Neural cell (in vitro differentiated cells): ENCODE results near the gene MRPL3. TPM values are rescaled to one million over a fixed set of nuclear protein-coding genes. Genes with fewer than 3 reads are reported as not detected.
"Not testable (repeated sequence)": the region's sequence is repeated elsewhere in the genome, so short reads cannot be mapped to it uniquely, and the experiment has no call there.

Experiments
- H2AFZ ChIP-seq: fragments of 200-600, 300-800 bp; sonication (generic), shearing (Covaris generic); 2 replicates; pipeline ENCODE4 v1.6.0; 2014; ENCODE audit warnings: low read depth, mild to moderate bottlenecking, antibody characterized with exemption, low read length, moderate library complexity
- H3F3A ChIP-seq: fragments of 200-600 bp; shearing (Covaris generic); 2 replicates; pipeline ENCODE4 v1.6.1; 2016; ENCODE audit warnings: mild to moderate bottlenecking, moderate library complexity, mixed read lengths, antibody characterized with exemption, low read length; ENCODE audit not compliant: insufficient read depth, poor library complexity, severe bottlenecking
- H3K27ac ChIP-seq: fragments of 200-600, 300-800 bp; sonication (generic), shearing (Covaris generic); 2 replicates; pipeline ENCODE4 v1.5.1; 2014; ENCODE audit warnings: mild to moderate bottlenecking, low read length, moderate library complexity
- H3K27me3 ChIP-seq: fragments of 300-800, 200-600 bp; sonication (generic), shearing (Covaris generic); 2 replicates; pipeline ENCODE4 v1.6.0; 2014; ENCODE audit warnings: mild to moderate bottlenecking, low read depth, low read length, moderate library complexity; ENCODE audit not compliant: insufficient read depth
- H3K36me3 ChIP-seq: fragments of 300-800, 200-600 bp; sonication (generic), shearing (Covaris generic); 2 replicates; pipeline ENCODE4 v1.5.1; 2014; ENCODE audit warnings: mild to moderate bottlenecking, antibody characterized with exemption, low read length, moderate library complexity; ENCODE audit not compliant: insufficient read depth
- H3K4me2 ChIP-seq: fragments of 300-800, 200-600 bp; sonication (generic), shearing (Covaris generic); 2 replicates; pipeline ENCODE4 v1.6.0; 2014; ENCODE audit warnings: mild to moderate bottlenecking, low read length
- H3K4me3 ChIP-seq: fragments of 300-800, 200-600 bp; sonication (generic), shearing (Covaris generic); 2 replicates; pipeline ENCODE4 v1.5.1; 2014; ENCODE audit warnings: mild to moderate bottlenecking, low read length, moderate library complexity
- H3K79me2 ChIP-seq: fragments of 200-600 bp; shearing (Covaris generic); replicated peaks from 2 replicates; pipeline ENCODE4 v1.6.0; 2014; ENCODE audit warnings: mild to moderate bottlenecking, low read length, moderate library complexity; ENCODE audit not compliant: insufficient read depth
- H3K9ac ChIP-seq: fragments of 300-800, 200-600 bp; sonication (generic), shearing (Covaris generic); 2 replicates; pipeline ENCODE4 v1.6.1; 2016; ENCODE audit warnings: mild to moderate bottlenecking, low read length, mixed read lengths
- H3K9me2 ChIP-seq: fragments of 200-600 bp; shearing (Covaris generic); 2 replicates; pipeline ENCODE4 v1.6.1; 2016; ENCODE audit warnings: mild to moderate bottlenecking, low read length, mixed read lengths; ENCODE audit not compliant: insufficient read depth
- H3K9me3 ChIP-seq: fragments of 200-600, 300-800 bp; sonication (generic), shearing (Covaris generic); 2 replicates; pipeline ENCODE4 v1.6.1; 2016; ENCODE audit warnings: mild to moderate bottlenecking, mixed run types, low read length, moderate library complexity, mixed read lengths
- H4K20me1 ChIP-seq: fragments of 200-600 bp; shearing (Covaris generic); 2 replicates; pipeline ENCODE4 v1.6.1; 2016; ENCODE audit warnings: mild to moderate bottlenecking, mixed run types; ENCODE audit not compliant: insufficient read depth
- EP300 ChIP-seq: fragments of 450-650 bp; conservative IDR thresholded peaks from 2 replicates; pipeline ENCODE4 v1.6.1; 2014; ENCODE audit warnings: antibody characterized with exemption, mild to moderate bottlenecking, moderate library complexity; ENCODE audit not compliant: poor library complexity, severe bottlenecking
- EZH2 ChIP-seq: fragments of 200-600, 300-800 bp; shearing (Covaris generic), sonication (generic); IDR thresholded peaks from 2 replicates; pipeline ENCODE4 v1.6.1; 2014; ENCODE audit warnings: antibody characterized with exemption, low read length, borderline replicate concordance, mild to moderate bottlenecking; ENCODE audit not compliant: insufficient read depth, poor library complexity, severe bottlenecking
- MXI1 ChIP-seq: fragments of 450-650 bp; conservative IDR thresholded peaks from 2 replicates; pipeline ENCODE4 v1.6.1; 2014; ENCODE audit warnings: antibody characterized with exemption, mild to moderate bottlenecking; ENCODE audit not compliant: poor library complexity, severe bottlenecking
- POLR2AphosphoS5 ChIP-seq: IDR thresholded peaks from 2 replicates; pipeline ENCODE4 v1.6.1; 2012
- RAD21 ChIP-seq: fragments of 450-650 bp; conservative IDR thresholded peaks from 2 replicates; pipeline ENCODE4 v1.6.1; 2014; ENCODE audit warnings: antibody characterized with exemption, mild to moderate bottlenecking, moderate library complexity
- SMC3 ChIP-seq: fragments of 450-650 bp; conservative IDR thresholded peaks from 2 replicates; pipeline ENCODE4 v1.6.1; 2014; ENCODE audit warnings: antibody characterized with exemption, mild to moderate bottlenecking, moderate library complexity; ENCODE audit not compliant: poor library complexity
- TAF1 ChIP-seq: IDR thresholded peaks from 2 replicates; pipeline ENCODE4 v1.6.1; 2012; ENCODE audit warnings: low read depth
- polyA plus RNA-seq: library from polyadenylated mRNA; depleted of rRNA; stranded (reverse); fragments of >200 nt; gene quantifications from 2 replicates; pipeline ENCODE4 v1.2.3, GENCODE V29; 2014
- TF ChIP-seq, protein P1 (sequence below): fragments of 450-650 bp; IDR thresholded peaks from 2 replicates; pipeline ENCODE4 v1.5.1; 2014; ENCODE audit warnings: antibody characterized with exemption, mild to moderate bottlenecking, moderate library complexity; ENCODE audit not compliant: poor library complexity, severe bottlenecking
- TF ChIP-seq, protein P2 (sequence below): IDR thresholded peaks from 2 replicates; pipeline ENCODE4 v1.6.1; 2012; ENCODE audit warnings: borderline replicate concordance

Gene MRPL3
- polyA plus RNA-seq, 1 donor from 2014 or later: 112 TPM

DNA sequence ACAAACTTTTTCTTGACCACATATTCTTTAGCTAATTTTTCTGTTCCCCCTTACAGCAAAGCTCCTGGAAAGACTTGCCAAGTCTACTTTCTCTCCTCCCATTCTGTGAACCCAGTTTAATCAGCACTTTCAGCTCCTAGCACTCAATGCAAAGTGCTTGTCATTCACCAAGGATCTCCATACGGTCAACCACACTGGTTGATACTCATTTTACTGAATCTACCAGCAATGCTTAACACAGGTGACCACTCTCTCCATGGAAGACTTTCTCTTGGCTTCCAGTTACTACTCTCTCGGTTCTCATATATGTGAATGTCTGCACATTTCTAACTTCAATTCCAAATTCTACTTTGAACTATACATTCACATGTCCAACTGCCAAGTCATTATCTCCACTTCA is 11.7 kb downstream of the MRPL3 start:
- Histone ChIP-seq H3K27me3 (no peaks in the 10 kb centered on the region), H3K9ac (no peak overlapping the region), H3K27ac (no peak overlapping the region), H3K9me3 (no peaks in the 10 kb centered on the region), H2AFZ (no peak overlapping the region), H3K4me3 (no peak overlapping the region), H3F3A (no peaks in the 10 kb centered on the region), H3K9me2 (no peaks in the 10 kb centered on the region), H3K4me2 (no peak overlapping the region), H3K36me3 (no peaks in the 10 kb centered on the region), H3K79me2 (no peaks in the 10 kb centered on the region), H4K20me1 (no peaks in the 10 kb centered on the region)
- TF ChIP-seq TAF1: no peak
- TF ChIP-seq SMC3: no peak
- no peak for TF ChIP-seq POLR2AphosphoS5
- TF ChIP-seq EP300: no peak
- no peak for TF ChIP-seq EZH2
- no peak for TF ChIP-seq RAD21
- TF ChIP-seq, protein P1, sequence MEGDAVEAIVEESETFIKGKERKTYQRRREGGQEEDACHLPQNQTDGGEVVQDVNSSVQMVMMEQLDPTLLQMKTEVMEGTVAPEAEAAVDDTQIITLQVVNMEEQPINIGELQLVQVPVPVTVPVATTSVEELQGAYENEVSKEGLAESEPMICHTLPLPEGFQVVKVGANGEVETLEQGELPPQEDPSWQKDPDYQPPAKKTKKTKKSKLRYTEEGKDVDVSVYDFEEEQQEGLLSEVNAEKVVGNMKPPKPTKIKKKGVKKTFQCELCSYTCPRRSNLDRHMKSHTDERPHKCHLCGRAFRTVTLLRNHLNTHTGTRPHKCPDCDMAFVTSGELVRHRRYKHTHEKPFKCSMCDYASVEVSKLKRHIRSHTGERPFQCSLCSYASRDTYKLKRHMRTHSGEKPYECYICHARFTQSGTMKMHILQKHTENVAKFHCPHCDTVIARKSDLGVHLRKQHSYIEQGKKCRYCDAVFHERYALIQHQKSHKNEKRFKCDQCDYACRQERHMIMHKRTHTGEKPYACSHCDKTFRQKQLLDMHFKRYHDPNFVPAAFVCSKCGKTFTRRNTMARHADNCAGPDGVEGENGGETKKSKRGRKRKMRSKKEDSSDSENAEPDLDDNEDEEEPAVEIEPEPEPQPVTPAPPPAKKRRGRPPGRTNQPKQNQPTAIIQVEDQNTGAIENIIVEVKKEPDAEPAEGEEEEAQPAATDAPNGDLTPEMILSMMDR: no peak

DNA sequence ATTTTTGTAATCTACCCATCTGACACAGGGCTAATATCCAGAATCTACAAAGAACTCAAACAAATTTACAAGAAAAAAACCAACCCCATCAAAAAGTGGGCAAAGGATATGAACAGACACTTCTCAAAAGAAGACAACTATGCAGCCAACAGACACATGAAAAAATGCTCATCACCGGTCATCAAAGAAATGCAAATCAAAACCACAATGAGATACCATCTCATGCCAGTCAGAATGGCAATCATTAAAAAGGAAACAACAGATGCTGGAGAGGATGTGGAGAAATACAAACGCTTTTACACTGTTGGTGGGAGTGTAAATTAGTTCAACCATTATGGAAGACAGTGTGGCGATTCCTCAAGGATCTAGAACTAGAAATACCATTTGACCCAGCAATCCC is 16.2 kb downstream of the MRPL3 start:
- H3K36me3 ChIP-seq: not testable (repeated sequence)

GRCh38 chr3:131485119-131485518 is 17.7 kb downstream of the MRPL3 start:
- H3K27ac ChIP-seq: no peak overlapping the region
- H3K79me2 ChIP-seq: no peaks in the 10 kb centered on the region
- TF ChIP-seq SMC3 (no peak), TAF1 (no peak), RAD21 (no peak), POLR2AphosphoS5 (no peak), MXI1 (no peak), EP300 (no peak), EZH2 (no peak)
- TF ChIP-seq, protein P2, sequence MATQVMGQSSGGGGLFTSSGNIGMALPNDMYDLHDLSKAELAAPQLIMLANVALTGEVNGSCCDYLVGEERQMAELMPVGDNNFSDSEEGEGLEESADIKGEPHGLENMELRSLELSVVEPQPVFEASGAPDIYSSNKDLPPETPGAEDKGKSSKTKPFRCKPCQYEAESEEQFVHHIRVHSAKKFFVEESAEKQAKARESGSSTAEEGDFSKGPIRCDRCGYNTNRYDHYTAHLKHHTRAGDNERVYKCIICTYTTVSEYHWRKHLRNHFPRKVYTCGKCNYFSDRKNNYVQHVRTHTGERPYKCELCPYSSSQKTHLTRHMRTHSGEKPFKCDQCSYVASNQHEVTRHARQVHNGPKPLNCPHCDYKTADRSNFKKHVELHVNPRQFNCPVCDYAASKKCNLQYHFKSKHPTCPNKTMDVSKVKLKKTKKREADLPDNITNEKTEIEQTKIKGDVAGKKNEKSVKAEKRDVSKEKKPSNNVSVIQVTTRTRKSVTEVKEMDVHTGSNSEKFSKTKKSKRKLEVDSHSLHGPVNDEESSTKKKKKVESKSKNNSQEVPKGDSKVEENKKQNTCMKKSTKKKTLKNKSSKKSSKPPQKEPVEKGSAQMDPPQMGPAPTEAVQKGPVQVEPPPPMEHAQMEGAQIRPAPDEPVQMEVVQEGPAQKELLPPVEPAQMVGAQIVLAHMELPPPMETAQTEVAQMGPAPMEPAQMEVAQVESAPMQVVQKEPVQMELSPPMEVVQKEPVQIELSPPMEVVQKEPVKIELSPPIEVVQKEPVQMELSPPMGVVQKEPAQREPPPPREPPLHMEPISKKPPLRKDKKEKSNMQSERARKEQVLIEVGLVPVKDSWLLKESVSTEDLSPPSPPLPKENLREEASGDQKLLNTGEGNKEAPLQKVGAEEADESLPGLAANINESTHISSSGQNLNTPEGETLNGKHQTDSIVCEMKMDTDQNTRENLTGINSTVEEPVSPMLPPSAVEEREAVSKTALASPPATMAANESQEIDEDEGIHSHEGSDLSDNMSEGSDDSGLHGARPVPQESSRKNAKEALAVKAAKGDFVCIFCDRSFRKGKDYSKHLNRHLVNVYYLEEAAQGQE: no peak
- TF ChIP-seq, protein P1: no peak
- H2AFZ ChIP-seq: no peak overlapping the region
- H3K9me2 ChIP-seq: no peaks in the 10 kb centered on the region
- H3K4me3 ChIP-seq: no peak overlapping the region
- H4K20me1 ChIP-seq: no peaks in the 10 kb centered on the region
- no peak overlapping the region for H3K4me2 ChIP-seq
- H3K9ac ChIP-seq: no peak overlapping the region
- H3K27me3 ChIP-seq: no peaks in the 10 kb centered on the region
- no peaks in the 10 kb centered on the region for H3K36me3 ChIP-seq
- no peaks in the 10 kb centered on the region for H3K9me3 ChIP-seq
- H3F3A ChIP-seq: no peaks in the 10 kb centered on the region

More for the DNA sequence above, 16.2 kb downstream of the MRPL3 start:
- H3K9me2 ChIP-seq, H3K4me3 ChIP-seq, H3K9ac ChIP-seq, H2AFZ ChIP-seq, H3K79me2 ChIP-seq, H3F3A ChIP-seq, H3K4me2 ChIP-seq, H3K9me3 ChIP-seq, H3K27me3 ChIP-seq, H4K20me1 ChIP-seq, H3K27ac ChIP-seq: not testable (repeated sequence)
